ENCODE data around the gene KIF26B.

GRCh38 chr1:245211035-245211749, 56.4 kb downstream of the KIF26B start:
- TF ChIP-seq, protein P1, sequence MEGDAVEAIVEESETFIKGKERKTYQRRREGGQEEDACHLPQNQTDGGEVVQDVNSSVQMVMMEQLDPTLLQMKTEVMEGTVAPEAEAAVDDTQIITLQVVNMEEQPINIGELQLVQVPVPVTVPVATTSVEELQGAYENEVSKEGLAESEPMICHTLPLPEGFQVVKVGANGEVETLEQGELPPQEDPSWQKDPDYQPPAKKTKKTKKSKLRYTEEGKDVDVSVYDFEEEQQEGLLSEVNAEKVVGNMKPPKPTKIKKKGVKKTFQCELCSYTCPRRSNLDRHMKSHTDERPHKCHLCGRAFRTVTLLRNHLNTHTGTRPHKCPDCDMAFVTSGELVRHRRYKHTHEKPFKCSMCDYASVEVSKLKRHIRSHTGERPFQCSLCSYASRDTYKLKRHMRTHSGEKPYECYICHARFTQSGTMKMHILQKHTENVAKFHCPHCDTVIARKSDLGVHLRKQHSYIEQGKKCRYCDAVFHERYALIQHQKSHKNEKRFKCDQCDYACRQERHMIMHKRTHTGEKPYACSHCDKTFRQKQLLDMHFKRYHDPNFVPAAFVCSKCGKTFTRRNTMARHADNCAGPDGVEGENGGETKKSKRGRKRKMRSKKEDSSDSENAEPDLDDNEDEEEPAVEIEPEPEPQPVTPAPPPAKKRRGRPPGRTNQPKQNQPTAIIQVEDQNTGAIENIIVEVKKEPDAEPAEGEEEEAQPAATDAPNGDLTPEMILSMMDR (conservative IDR thresholded peaks at IDR 0.05; ENCODE audit: low read length): no peak
- no peak for TF ChIP-seq EZH2phosphoT487 (IDR thresholded peaks at IDR 0.05; ENCODE audit: borderline replicate concordance, low read depth, low read length)

Measured in OCI-LY7 (cell line).